Fibroblast of the aortic adventitia (primary cell): ENCODE measurements around the gene SCGB1C2. TPM values are rescaled to one million over a fixed set of nuclear protein-coding genes. Genes with fewer than 3 reads are reported as not detected.

Experiments used
- DNase-seq: peaks from one replicate; pipeline ENCODE4 v3.0.0-alpha.2; 2010; ENCODE audit warnings: low read depth
- H3K4me3 ChIP-seq: 2 replicates; pipeline ENCODE4 v1.5.1; 2011; ENCODE audit warnings: low read depth, mild to moderate bottlenecking, control low read depth, low read length, moderate library complexity
- CTCF ChIP-seq: IDR thresholded peaks from 2 replicates; pipeline ENCODE4 v1.5.1; 2011; ENCODE audit warnings: mild to moderate bottlenecking, low read length, control low read depth, inconsistent platforms; ENCODE audit not compliant: insufficient read depth
- total RNA-seq: library from RNA; depleted of rRNA; stranded (reverse); fragments of >200 nt; gene quantifications from 2 replicates; pipeline ENCODE4 v1.2.3, GENCODE V29; 2012; ENCODE audit warnings: low replicate concordance

The SCGB1C2 gene
- total RNA-seq, 1 donor, result not detected

- DNase-seq, result no peak
- no peak overlapping the region for H3K4me3 ChIP-seq
- TF ChIP-seq CTCF, result no peak
These were observed 14.8 kb downstream of the SCGB1C2 start for GRCh38 chr17:151886-152859.

- no peak for DNase-seq
- no peak overlapping the region for H3K4me3 ChIP-seq
- TF ChIP-seq CTCF, result no peak
These were observed 15.6 kb downstream of the SCGB1C2 start for GRCh38 chr17:152860-153420.

- no peak for DNase-seq
- no peak for TF ChIP-seq CTCF
- H3K4me3 ChIP-seq, result no peak overlapping the region
These were observed 16.5 kb downstream of the SCGB1C2 start for GRCh38 chr17:153851-154250.

- no peak for TF ChIP-seq CTCF
- H3K4me3 ChIP-seq, result no peak overlapping the region
- no peak for DNase-seq
These were observed 18.2 kb downstream of the SCGB1C2 start for GRCh38 chr17:155576-155975.

GRCh38 chr17:156094-156621 lies 18.8 kb downstream of the SCGB1C2 start:
- TF ChIP-seq CTCF, result no peak
- H3K4me3 ChIP-seq, result no peak overlapping the region
- DNase-seq, result no peak

- no peak for DNase-seq
- no peak for TF ChIP-seq CTCF
- H3K4me3 ChIP-seq, result no peak overlapping the region
These were observed 19.6 kb downstream of the SCGB1C2 start for GRCh38 chr17:156946-157345.
